HuH-7 (cell line): ENCODE data around the gene CACNA2D4.

Experiments used
- DNase-seq: peaks from one replicate; pipeline ENCODE4 v3.0.0; 2011; ENCODE audit warnings: low spot score

The CACNA2D4 gene

DNA sequence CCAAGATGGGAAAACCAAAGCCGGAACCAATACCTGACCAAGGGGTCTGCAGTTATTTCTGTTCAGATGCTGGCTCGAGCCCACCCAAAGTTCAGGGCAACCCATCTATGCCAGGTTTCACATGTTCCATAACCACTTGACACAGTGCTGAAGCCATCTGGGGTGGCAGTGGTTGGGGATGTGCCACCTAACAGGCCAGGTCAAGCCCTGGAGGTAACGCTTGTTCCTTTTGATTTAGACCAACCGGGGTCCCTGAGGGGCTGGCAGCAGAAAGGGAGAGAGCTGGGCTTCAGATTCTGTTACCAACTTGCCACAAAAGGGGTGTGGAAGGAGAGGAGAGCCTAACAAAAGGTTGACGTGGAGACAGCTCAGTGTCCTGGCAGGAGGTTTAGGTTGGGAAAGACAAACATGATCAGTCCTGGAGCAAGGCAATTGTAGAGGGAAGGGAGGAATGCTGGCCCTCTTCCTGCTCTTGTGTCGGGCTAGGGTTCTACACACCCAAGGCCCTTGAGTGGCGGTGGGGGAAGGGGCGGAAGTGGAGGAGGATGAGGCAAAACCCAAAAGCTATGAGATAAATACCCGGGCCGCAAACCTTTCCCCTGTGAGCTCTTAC, 31.9 kb downstream of the CACNA2D4 start:
- DNase-seq: no peak

DNA sequence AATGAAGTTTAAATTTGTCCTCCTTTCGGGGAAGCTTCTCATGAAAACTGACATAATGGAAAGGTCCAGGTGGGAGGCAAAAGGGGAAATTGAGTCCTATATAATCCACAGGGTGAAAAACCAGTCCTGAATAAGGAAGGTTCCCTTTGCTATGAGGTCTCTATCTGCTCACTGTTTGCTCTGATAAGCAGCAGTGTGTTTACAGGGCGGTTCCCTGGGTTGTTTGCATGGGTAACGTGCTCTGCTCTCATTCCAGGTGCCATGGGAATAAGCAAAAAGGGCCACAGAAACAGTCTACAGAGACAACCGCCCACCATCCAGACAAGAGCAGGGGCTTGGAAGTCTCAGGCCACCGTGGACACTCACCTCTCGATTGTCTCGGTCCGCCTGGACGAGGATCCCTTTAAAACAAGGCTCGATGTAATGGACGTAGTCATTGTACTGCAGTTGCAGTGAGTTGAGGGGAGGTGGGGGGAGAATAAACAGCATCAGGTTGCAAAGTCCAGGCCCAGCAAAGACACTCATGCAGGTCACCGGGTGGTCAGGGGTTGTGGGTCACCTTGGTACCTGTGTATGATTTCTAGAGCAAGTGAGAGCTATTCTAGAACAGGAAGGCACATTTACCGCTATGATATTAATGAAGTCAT, 32.7 kb downstream of the CACNA2D4 start:
- no peak for DNase-seq

GRCh38 chr12:1885082-1885596, 33.3 kb downstream of the CACNA2D4 start:
- no peak for DNase-seq

- DNase-seq: no peak
Observed at GRCh38 chr12:1884651-1885050, 33.8 kb downstream of the CACNA2D4 start.

- DNase-seq: no peak
Observed at GRCh38 chr12:1883513-1883912, 34.9 kb downstream of the CACNA2D4 start.

DNA sequence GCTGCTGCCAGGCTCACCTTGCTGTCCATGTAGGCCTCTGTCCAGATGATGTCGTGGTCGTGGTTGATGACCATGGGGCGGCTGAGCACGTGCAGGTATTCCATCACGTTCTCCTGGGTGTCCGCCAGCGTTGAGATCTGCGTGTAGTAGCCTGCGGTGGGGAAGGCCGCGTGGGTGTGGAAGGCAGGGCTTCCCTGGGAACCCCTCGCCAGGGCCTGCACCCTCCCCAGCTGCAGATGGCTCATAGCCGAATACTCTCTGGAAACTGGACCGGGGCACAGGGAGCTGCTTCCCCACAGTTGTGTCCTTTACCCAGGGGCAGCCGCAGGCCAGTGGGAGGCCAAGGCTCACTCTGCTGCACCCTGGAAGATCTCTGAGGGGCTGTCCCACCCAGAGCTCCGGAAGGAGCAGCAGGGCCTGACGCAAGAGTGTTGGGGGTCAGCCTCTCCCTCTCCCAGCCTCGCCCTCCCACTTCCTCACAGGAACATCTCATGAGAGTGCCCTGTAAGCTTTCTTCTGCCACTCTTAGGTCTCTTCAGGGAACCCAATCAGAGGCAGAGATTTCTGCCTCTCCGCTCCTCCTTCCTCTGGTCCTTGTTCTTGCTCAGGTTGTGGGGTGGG, 35.5 kb downstream of the CACNA2D4 start:
- no peak for DNase-seq

GRCh38 chr12:1882405-1882804, 36.0 kb downstream of the CACNA2D4 start:
- DNase-seq: no peak

DNA sequence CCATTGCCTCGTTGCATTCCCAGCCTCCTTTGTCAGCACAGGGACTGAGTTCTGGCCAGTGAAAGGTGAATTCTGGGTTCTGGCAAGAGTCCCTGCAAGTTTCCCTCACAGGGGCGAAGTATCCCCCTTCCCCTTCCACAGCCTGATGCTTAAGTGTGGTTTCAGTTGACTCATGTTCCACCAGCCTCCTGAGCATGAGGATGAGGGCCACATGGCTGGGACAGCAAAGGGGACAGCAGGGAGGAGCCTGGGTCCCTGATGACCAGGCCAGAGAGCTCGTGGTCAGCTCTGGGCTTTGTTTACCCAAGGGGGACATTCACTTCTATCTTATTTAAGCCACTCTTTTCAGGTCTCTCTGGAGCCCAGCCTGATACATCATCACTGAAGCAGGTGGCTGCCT, 36.5 kb downstream of the CACNA2D4 start:
- no peak for DNase-seq

GRCh38 chr12:1881301-1881700, 37.2 kb downstream of the CACNA2D4 start:
- DNase-seq: no peak

GRCh38 chr12:1880876-1881275, 37.6 kb downstream of the CACNA2D4 start:
- DNase-seq: no peak

- no peak for DNase-seq
Observed at GRCh38 chr12:1880153-1880845, 38.2 kb downstream of the CACNA2D4 start.

DNA sequence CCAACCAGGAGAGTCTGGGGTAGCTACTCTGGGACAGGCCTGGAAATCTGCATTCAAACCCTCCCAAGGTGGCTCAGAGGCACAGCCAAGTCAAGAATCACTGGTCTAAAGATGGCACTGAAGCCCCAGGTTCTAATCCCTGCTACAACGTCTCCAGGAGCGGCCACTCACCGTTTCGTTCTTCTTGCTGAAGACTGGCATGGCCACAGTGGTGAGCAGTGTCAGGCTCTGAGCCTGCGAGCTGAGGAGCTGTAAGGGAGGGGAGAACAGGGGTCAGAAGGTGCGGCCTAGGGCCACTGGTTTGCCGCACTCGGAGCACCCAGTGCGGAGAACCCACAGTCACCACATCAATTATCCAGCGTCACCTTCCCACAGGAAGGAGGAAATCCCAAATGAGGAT, 38.8 kb downstream of the CACNA2D4 start:
- no peak for DNase-seq

GRCh38 chr12:1878695-1879094, 39.8 kb downstream of the CACNA2D4 start:
- DNase-seq: no peak

- DNase-seq: no peak
Observed at GRCh38 chr12:1878214-1878613, 40.2 kb downstream of the CACNA2D4 start.

DNA sequence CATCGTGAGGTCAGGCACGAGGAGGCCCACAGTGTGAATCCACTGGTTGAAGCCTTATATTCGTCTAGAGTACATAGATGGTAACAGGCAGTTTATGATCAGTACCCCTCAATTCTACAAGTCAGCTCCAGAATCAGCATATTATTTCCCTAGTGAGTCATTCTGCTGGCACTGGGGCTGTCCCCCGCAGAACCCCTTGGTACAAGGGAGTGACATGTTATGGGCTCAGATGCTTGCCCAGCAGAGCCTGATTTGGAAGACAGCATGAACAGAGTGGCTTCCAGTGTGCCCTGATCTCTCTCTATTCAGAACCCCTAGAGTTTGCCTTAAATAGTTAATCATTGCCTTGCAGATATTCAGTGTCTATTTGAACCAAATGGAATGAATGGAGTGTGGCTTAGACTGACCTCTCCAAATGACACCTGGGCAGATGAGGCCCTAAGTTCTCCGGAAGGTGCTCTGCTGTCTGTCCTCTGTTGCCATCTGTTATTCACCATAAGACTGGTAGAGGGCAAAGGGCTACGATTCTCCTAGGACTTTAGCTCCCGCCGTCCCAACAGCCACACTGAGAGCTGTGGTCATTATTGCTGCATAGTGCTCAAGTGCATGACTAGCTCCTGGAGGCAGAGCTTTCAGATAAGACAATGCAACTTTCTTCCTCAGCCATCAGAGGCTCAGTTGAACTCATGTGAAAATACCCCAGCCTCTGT, 41.1 kb downstream of the CACNA2D4 start:
- no peak for DNase-seq

DNA sequence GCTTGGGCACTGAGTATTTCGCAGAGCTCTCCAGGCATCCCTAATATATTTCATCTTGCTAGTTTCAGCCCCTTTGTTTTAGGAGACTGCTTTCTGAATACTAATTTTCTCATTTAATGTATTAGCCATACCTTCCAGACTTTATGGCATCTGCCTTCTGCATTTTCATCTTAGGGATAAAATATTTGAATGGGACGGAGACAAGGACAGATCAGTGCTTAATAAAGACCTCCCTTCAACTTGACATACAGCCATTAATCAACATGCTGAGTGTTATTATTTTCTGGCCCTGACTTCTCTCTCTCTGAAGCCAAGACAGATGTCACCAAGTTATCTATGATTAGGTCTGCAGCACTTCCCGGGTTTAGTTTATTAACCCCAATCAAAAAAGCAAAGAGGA, 42.4 kb downstream of the CACNA2D4 start:
- DNase-seq: no peak

DNA sequence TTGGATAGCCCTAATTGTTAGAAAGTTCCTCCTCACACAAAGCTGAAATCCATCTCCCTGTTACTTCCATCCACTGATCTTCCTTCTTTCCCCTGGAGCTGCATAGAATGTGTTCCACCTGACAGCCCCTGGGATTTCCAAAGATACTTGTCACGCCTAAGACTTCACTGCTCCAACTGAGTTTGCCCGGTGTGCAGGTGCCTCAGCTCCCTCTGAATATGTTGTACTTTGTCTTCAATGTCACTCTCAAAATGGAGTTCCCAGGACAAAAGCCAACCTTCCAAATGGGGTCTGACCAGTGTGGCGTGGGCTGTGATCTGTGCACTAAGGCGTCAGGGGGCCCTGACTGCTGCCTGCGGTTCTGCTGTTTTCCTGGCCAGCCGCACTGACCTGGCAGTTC, 42.8 kb downstream of the CACNA2D4 start:
- no peak for DNase-seq

DNA sequence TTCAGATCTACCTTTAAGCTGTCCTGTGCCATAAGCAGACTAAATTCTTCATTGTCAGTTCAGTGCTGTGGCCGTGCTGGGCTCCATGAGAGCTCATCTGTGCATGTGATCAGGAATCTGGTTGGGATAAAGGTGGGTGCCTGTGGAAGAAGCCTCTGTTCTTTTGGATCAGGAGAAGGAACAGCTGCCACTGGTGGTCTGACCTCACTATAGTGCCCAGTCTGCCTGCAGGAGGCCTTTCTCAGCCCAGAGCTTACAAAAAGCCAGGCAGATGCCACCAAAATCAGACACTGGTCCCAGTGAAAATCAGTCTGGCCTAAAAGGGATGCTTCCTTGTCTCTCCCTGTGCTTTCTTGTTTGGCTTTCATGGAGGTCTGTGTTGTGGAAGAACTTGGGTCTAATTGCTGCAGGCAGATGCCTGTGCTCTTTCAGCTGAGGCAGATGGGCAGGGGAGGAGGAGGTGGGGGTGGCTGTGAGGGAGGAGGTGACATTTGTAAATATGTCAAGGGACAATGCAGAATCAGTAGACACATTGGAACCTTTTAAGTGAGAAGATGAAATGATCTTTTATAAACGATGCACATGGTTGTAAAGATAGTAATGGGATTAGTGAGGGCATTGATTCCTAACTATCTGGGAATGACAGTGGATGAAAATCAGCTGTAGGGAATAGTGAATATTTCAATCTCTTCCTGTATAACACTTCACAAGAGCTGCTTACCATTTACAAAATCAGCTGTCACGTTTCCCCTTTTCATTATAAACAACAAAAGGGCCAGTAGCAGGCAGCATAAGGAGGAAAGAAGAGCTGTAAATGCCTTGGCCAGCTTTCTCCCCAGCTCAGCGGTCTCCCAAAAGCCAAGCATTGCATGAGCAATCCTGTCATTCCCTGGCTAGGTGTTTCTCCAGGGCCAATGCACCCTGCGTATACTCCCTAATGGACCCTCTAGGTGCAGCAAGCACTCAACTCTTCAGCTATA, 44.6 kb downstream of the CACNA2D4 start:
- no peak for DNase-seq

GRCh38 chr12:1872448-1872847, 46.0 kb downstream of the CACNA2D4 start:
- DNase-seq: no peak

DNA sequence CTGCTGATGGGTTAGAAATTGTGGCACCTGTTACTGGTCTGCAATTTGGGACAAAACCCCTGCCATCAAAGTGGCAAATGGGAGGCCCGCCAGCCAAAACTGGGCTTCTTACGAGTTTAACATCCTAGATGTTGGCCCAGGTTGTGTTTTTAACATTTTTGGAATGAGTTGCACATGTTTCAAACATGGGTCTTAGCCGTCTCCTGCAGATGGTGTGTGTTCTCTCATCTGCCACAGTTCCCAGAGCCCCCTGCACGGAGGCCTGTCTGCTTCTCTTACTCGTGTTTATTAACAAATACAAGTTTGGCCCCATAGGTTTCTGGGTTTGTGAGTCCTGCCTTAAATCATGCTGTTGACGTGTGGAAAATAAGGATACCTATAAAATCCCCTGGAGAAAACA, 46.5 kb downstream of the CACNA2D4 start:
- DNase-seq: no peak
